ENCODE results near the gene PGC. TPM values are rescaled to one million over a fixed set of nuclear protein-coding genes. Genes with fewer than 3 reads are reported as not detected.

Gene PGC
- not detected in 2 replicates for total RNA-seq (2014; rRNA removed; shearing (Covaris generic))

GRCh38 chr6:41747256-41748101 is at the start of gene PGC:
TSS of gene PGC (minus strand) at chr6:41747397. CDS start at chr6:41747334, 63 bp downstream.

GRCh38 chr6:41787219-41787917 is 40.2 kb upstream of the PGC start, which contains the start of gene TOMM6:
TSS of gene TOMM6 (plus strand) at chr6:41787694. CDS start at chr6:41787698, 4 bp downstream.

GRCh38 chr6:41780551-41781365 is 33.6 kb upstream of the PGC start, which contains the start of gene PRICKLE4:
TSS of gene PRICKLE4 (plus strand) at chr6:41780782. CDS start at chr6:41783474, 2,692 bp downstream.

GRCh38 chr6:41779788-41780550 is 32.8 kb upstream of the PGC start, which contains the start of gene FRS3:
TSS of gene FRS3 (minus strand) at chr6:41779900. CDS start at chr6:41776987, 2,913 bp downstream.

GRCh38 chr6:41735427-41736185 is 11.6 kb downstream of the PGC start, which contains the start of gene TFEB:
TSS of gene TFEB (minus strand) at chr6:41735608. CDS start at chr6:41691213, 44,395 bp downstream.

Small RNAs within 50 kb of the gene (small RNA-seq; reads per million reads assigned to genes)
- gene AL365205.2 = not detected
- not detected for gene AL365205.3

Other genes with a start within 250 kb of the PGC start
- gene FOXP4, start 201.0 kb downstream of the PGC start, total RNA-seq (2014; rRNA removed; shearing (Covaris generic)) = 3.1 and 3.5 TPM in 2 replicates
- 1.2 and 1.8 TPM in 2 replicates for gene MDFI, start 108.9 kb downstream of the PGC start, total RNA-seq (2014; rRNA removed; shearing (Covaris generic))
- 3.3 TPM in 2 replicates for gene TFEB, start 11.8 kb downstream of the PGC start, total RNA-seq (2014; rRNA removed; shearing (Covaris generic))
- 3.1 TPM in 2 replicates for gene FRS3, start 32.5 kb upstream of the PGC start, total RNA-seq (2014; rRNA removed; shearing (Covaris generic))
- gene PRICKLE4, start 33.4 kb upstream of the PGC start, total RNA-seq (2014; rRNA removed; shearing (Covaris generic)) = not detected in 2 replicates
- gene TOMM6, start 40.3 kb upstream of the PGC start, total RNA-seq (2014; rRNA removed; shearing (Covaris generic)) = 94.8 and 96.0 TPM in 2 replicates
- 1.2 and 1.8 TPM in 2 replicates for gene USP49, start 148.0 kb upstream of the PGC start, total RNA-seq (2014; rRNA removed; shearing (Covaris generic))
- gene MED20, start 173.7 kb upstream of the PGC start, total RNA-seq (2014; rRNA removed; shearing (Covaris generic)) = 13.8 and 16.7 TPM in 2 replicates
- gene BYSL, start 174.1 kb upstream of the PGC start, total RNA-seq (2014; rRNA removed; shearing (Covaris generic)) = 39.5 and 45.9 TPM in 2 replicates
- 21.5 and 28.5 TPM in 2 replicates for gene CCND3, start 194.4 kb upstream of the PGC start, total RNA-seq (2014; rRNA removed; shearing (Covaris generic))

Data from A375 (cell line).